NCI-H345 treated with DMSO at 0.1 percent for 48 hours (cell line): ENCODE data around the gene REEP6.
"Not testable (repeated sequence)": the region's sequence is repeated elsewhere in the genome, so short reads cannot be mapped to it uniquely, and the experiment has no call there.

Experiments
- DNase-seq: peaks from one replicate; lab custom pipeline; 2025; ENCODE audit not compliant: unreplicated experiment; lab: John Stamatoyannopoulos, UW

REEP6 gene

GRCh38 chr19:1522838-1523237 is 31.9 kb downstream of the REEP6 start:
- DNase-seq: no peak

GRCh38 chr19:1523412-1524286 is 32.7 kb downstream of the REEP6 start, which contains the start of gene PLK5:
Gene PLK5, plus strand, starts transcription at chr19:1524077. Its CDS starts 2,920 bp downstream, at chr19:1526997.
- DNase-seq: no peak

- no peak for DNase-seq
Observed at GRCh38 chr19:1524287-1524971, 33.4 kb downstream of the REEP6 start.

- DNase-seq: no peak
Observed at GRCh38 chr19:1524972-1525325, 34.0 kb downstream of the REEP6 start.

GRCh38 chr19:1525343-1525742 is 34.4 kb downstream of the REEP6 start:
- DNase-seq: no peak

- no peak for DNase-seq
Observed at GRCh38 chr19:1526066-1526778, 35.2 kb downstream of the REEP6 start.

GRCh38 chr19:1526979-1527649 is 36.1 kb downstream of the REEP6 start:
- no peak for DNase-seq

GRCh38 chr19:1527650-1528309 is 36.8 kb downstream of the REEP6 start:
- DNase-seq: no peak

- DNase-seq: no peak
Observed at GRCh38 chr19:1528596-1529429, 37.8 kb downstream of the REEP6 start.

- DNase-seq: no peak
Observed at GRCh38 chr19:1529430-1529816, 38.4 kb downstream of the REEP6 start.

GRCh38 chr19:1530856-1531255 is 39.9 kb downstream of the REEP6 start:
- DNase-seq: not testable (repeated sequence)

- no peak for DNase-seq
Observed at GRCh38 chr19:1531587-1531986, 40.6 kb downstream of the REEP6 start.

- no peak for DNase-seq
Observed at GRCh38 chr19:1532003-1532402, 41.0 kb downstream of the REEP6 start.

GRCh38 chr19:1533510-1534150 is 42.6 kb downstream of the REEP6 start:
- DNase-seq: no peak

GRCh38 chr19:1534972-1535371 is 44.0 kb downstream of the REEP6 start:
- no peak for DNase-seq

- not testable (repeated sequence) for DNase-seq
Observed at GRCh38 chr19:1535699-1536098, 44.7 kb downstream of the REEP6 start.

GRCh38 chr19:1538978-1539377 is 48.0 kb downstream of the REEP6 start:
- DNase-seq: no peak

- not testable (repeated sequence) for DNase-seq
Observed at GRCh38 chr19:1539749-1540148, 48.8 kb downstream of the REEP6 start.

GRCh38 chr19:1540365-1540925 is 49.5 kb downstream of the REEP6 start:
- DNase-seq: no peak
